WI38 (cell line): ENCODE results near the gene LRP8.

Experiments
- H3K4me3 ChIP-seq: 2 replicates; pipeline ENCODE4 v1.5.1; 2011; ENCODE audit warnings: low read depth, mild to moderate bottlenecking, control low read depth, low read length
- CTCF ChIP-seq: IDR thresholded peaks from 2 replicates; pipeline ENCODE4 v1.5.1; 2012; ENCODE audit warnings: low read depth, mild to moderate bottlenecking, control low read depth, low read length

LRP8 gene

GRCh38 chr1:53315046-53315445, 12.8 kb downstream of the LRP8 start:
- H3K4me3 ChIP-seq = no peak overlapping the region
- TF ChIP-seq CTCF = no peak

- H3K4me3 ChIP-seq = no peak overlapping the region
- TF ChIP-seq CTCF = no peak
These were observed 13.3 kb downstream of the LRP8 start for GRCh38 chr1:53314606-53315005.

GRCh38 chr1:53314096-53314495, 13.8 kb downstream of the LRP8 start:
- H3K4me3 ChIP-seq = no peak overlapping the region

GRCh38 chr1:53313556-53313955, 14.3 kb downstream of the LRP8 start:
- TF ChIP-seq CTCF = no peak
- H3K4me3 ChIP-seq = no peak overlapping the region

More at GRCh38 chr1:53314096-53314495, 13.8 kb downstream of the LRP8 start:
- TF ChIP-seq CTCF = no peak

GRCh38 chr1:53311702-53312305, 16.1 kb downstream of the LRP8 start:
- TF ChIP-seq CTCF = no peak
- H3K4me3 ChIP-seq = no peak overlapping the region

- H3K4me3 ChIP-seq = no peak overlapping the region
- no peak for TF ChIP-seq CTCF
These were observed 16.8 kb downstream of the LRP8 start for GRCh38 chr1:53310847-53311681.

- TF ChIP-seq CTCF = no peak
These were observed 18.1 kb downstream of the LRP8 start for GRCh38 chr1:53309802-53310201.

More at GRCh38 chr1:53309802-53310201, 18.1 kb downstream of the LRP8 start:
- H3K4me3 ChIP-seq = no peak overlapping the region
